GOT3 (cell line): ENCODE data around the gene SYCE1.

Source experiments
- DNase-seq: peaks from one replicate; lab custom pipeline; 2025; ENCODE audit warnings: mixed read lengths; lab: John Stamatoyannopoulos, UW

Gene SYCE1

GRCh38 chr10:133511907-133512528, 53.4 kb downstream of the SYCE1 start:
- DNase-seq, result no peak

GRCh38 chr10:133511408-133511807, 54.0 kb downstream of the SYCE1 start:
- DNase-seq, result no peak

GRCh38 chr10:133509700-133510099, 55.7 kb downstream of the SYCE1 start:
- no peak for DNase-seq
